Loucy (cell line): ENCODE results near the gene TNS3.

Source experiments
- H2AFZ ChIP-seq: fragments of 200-600 bp; sonication (generic); 2 replicates; pipeline ENCODE4 v1.6.0; 2016; ENCODE audit warnings: antibody characterized with exemption, mild to moderate bottlenecking, low read length, moderate library complexity
- H3F3A ChIP-seq: fragments of 200-600 bp; 2 replicates; pipeline ENCODE4 v1.6.0; 2016; ENCODE audit warnings: antibody characterized with exemption, low read depth, mild to moderate bottlenecking
- H3K27me3 ChIP-seq: fragments of 200-600 bp; sonication (generic); 2 replicates; pipeline ENCODE4 v1.6.1; 2014; ENCODE audit warnings: low read length, mild to moderate bottlenecking; ENCODE audit not compliant: insufficient read depth, poor library complexity, severe bottlenecking
- H3K36me3 ChIP-seq: fragments of 200-600 bp; sonication (generic); 2 replicates; pipeline ENCODE4 v1.6.1; 2016; ENCODE audit warnings: low read length; ENCODE audit not compliant: insufficient read depth
- H3K4me1 ChIP-seq: fragments of 200-600 bp; sonication (generic); 2 replicates; pipeline ENCODE4 v1.5.1; 2014; ENCODE audit warnings: low read length, mild to moderate bottlenecking; ENCODE audit not compliant: insufficient read depth, poor library complexity, severe bottlenecking
- H3K4me2 ChIP-seq: fragments of 200-600 bp; sonication (generic); 2 replicates; pipeline ENCODE4 v1.6.0; 2014; ENCODE audit warnings: antibody characterized with exemption, low read length, low read depth, mild to moderate bottlenecking; ENCODE audit not compliant: poor library complexity, severe bottlenecking
- H3K4me3 ChIP-seq: fragments of 200-600 bp; sonication (generic); 2 replicates; pipeline ENCODE4 v1.5.1; 2014; ENCODE audit warnings: low read length, mild to moderate bottlenecking, mixed read lengths; ENCODE audit not compliant: poor library complexity, severe bottlenecking
- H3K79me2 ChIP-seq: fragments of 200-600 bp; sonication (generic); 2 replicates; pipeline ENCODE4 v1.6.1; 2014; ENCODE audit warnings: low read length; ENCODE audit not compliant: insufficient read depth
- H3K9ac ChIP-seq: fragments of 200-600 bp; sonication (generic); 2 replicates; pipeline ENCODE4 v1.6.0; 2014; ENCODE audit warnings: mild to moderate bottlenecking, low read depth, low read length, moderate library complexity; ENCODE audit not compliant: poor library complexity, severe bottlenecking
- H3K9me2 ChIP-seq: fragments of 200-600 bp; sonication (generic); replicated peaks from 2 replicates; pipeline ENCODE4 v1.6.1; 2016; ENCODE audit warnings: low read depth, low read length, mixed read lengths
- H3K9me3 ChIP-seq: fragments of 200-600 bp; sonication (generic); 2 replicates; pipeline ENCODE4 v1.6.1; 2014; ENCODE audit warnings: mild to moderate bottlenecking, antibody characterized with exemption, low read length, low read depth; ENCODE audit not compliant: insufficient read depth
- H4K20me1 ChIP-seq: fragments of 200-600 bp; sonication (generic); 2 replicates; pipeline ENCODE4 v1.6.0; 2014; ENCODE audit warnings: antibody characterized with exemption, low read length, mild to moderate bottlenecking; ENCODE audit not compliant: insufficient read depth, poor library complexity, severe bottlenecking
- EZH2phosphoT487 ChIP-seq: fragments of 200-600 bp; IDR thresholded peaks from 2 replicates; pipeline ENCODE4 v1.6.1; 2018; ENCODE audit warnings: antibody characterized with exemption, mild to moderate bottlenecking, moderate library complexity, borderline replicate concordance
- TF ChIP-seq, protein P1 (sequence below): fragments of 200-600 bp; sonication (generic); conservative IDR thresholded peaks from 2 replicates; pipeline ENCODE4 v1.5.1; 2014; ENCODE audit warnings: mild to moderate bottlenecking, antibody characterized with exemption, low read length

The TNS3 gene

DNA sequence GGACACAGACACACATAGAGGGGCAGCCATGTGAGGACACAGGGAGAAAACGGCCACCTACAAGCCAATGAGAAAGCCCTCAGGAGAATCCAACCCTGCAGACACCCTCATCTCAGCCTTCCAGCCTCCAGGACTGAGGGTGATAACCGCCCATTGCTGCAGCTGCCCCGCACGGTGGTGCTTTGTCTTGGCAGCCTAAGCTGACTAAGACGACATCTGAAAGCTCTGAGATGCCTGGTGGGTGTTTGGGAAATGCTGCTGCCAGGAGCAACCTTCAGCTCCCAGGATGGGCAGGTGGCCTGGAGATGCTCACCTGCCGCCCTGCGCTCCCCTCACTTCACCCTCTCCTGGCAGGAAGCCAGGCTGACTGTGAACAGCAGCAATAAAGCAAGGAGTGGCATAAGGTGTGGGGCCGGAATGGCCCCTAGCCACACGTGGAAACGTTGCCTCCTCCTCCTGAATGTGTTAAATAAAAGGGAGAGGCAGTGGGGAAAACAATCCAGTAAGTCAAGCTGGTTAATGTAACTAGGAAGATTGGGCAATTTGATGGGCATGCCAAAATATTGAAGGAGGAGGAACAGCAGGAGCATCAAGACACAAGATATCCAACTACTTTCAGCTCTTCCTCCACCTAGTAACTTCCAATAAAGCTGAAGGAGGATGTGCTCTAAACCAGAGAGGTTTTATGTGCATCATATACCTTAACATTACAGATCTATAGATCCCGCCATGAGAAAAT is 121.5 kb downstream of the TNS3 start:
- H4K20me1 ChIP-seq, result no peaks in the 10 kb centered on the region
- no peaks in the 10 kb centered on the region for H3K9me2 ChIP-seq
- no peak overlapping the region for H2AFZ ChIP-seq
- H3K4me2 ChIP-seq, result no peak overlapping the region
- no peaks in the 10 kb centered on the region for H3K36me3 ChIP-seq
- no peak overlapping the region for H3K4me3 ChIP-seq
- H3K9me3 ChIP-seq, result no peaks in the 10 kb centered on the region; the same call in 1 of the 2 replicates
- H3K27me3 ChIP-seq, result no peaks in the 10 kb centered on the region
- H3F3A ChIP-seq, result no peaks in the 10 kb centered on the region
- no peaks in the 10 kb centered on the region for H3K4me1 ChIP-seq
- H3K9ac ChIP-seq, result no peak overlapping the region
- no peaks in the 10 kb centered on the region for H3K79me2 ChIP-seq
- no peak for TF ChIP-seq EZH2phosphoT487
- TF ChIP-seq, protein P1, sequence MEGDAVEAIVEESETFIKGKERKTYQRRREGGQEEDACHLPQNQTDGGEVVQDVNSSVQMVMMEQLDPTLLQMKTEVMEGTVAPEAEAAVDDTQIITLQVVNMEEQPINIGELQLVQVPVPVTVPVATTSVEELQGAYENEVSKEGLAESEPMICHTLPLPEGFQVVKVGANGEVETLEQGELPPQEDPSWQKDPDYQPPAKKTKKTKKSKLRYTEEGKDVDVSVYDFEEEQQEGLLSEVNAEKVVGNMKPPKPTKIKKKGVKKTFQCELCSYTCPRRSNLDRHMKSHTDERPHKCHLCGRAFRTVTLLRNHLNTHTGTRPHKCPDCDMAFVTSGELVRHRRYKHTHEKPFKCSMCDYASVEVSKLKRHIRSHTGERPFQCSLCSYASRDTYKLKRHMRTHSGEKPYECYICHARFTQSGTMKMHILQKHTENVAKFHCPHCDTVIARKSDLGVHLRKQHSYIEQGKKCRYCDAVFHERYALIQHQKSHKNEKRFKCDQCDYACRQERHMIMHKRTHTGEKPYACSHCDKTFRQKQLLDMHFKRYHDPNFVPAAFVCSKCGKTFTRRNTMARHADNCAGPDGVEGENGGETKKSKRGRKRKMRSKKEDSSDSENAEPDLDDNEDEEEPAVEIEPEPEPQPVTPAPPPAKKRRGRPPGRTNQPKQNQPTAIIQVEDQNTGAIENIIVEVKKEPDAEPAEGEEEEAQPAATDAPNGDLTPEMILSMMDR, result no peak

DNA sequence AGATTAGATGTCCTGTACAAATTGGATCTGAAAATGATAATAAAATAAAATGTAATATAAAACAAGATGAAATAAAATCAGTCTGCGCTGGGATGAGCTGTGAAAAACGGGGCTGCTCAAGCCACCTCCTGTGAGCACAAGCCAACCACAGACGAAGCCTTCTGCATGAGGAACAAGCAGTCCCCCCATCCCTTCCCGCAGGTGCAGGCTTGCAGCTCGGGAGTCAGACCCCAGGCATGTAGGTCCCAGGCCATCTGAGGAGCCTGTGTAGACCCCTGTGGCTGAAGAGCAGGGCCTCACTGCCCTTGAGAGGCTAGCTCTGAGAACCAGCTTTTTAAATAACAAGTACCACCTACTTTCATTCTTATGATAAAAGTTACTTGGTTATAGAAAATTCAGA is 123.4 kb downstream of the TNS3 start:
- Histone ChIP-seq H3K9me3 (no peaks in the 10 kb centered on the region; the same call in 1 of the 2 replicates), H3K36me3 (no peaks in the 10 kb centered on the region), H3K9me2 (no peaks in the 10 kb centered on the region), H2AFZ (no peak overlapping the region), H3K4me2 (no peak overlapping the region), H3K79me2 (no peaks in the 10 kb centered on the region), H4K20me1 (no peaks in the 10 kb centered on the region), H3F3A (no peaks in the 10 kb centered on the region), H3K4me3 (no peak overlapping the region), H3K9ac (no peak overlapping the region), H3K4me1 (no peaks in the 10 kb centered on the region), H3K27me3 (no peaks in the 10 kb centered on the region)
- TF ChIP-seq, protein P1, result no peak
- no peak for TF ChIP-seq EZH2phosphoT487

DNA sequence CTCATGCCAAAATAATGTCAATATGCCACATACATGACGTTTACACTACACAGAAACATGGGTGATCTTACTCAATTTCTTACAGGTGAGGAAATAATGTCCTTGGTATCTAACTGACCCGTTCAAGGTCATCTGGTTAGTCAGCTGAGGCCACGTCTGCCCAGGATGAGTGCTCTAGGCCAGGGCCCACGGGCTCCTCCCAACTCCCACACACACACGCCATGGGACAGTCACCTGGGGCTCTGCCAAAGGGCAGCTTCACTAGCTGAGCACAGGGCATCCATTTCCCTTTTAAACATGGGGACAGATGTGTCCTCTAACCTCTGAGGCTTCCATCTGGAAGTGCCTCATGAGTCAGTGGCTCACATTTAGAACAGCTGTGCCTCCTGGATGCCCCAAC is 123.9 kb downstream of the TNS3 start:
- Histone ChIP-seq H3F3A (no peaks in the 10 kb centered on the region), H3K9me3 (no peaks in the 10 kb centered on the region; the same call in 1 of the 2 replicates), H3K4me1 (no peaks in the 10 kb centered on the region), H3K9ac (no peak overlapping the region), H3K79me2 (no peaks in the 10 kb centered on the region), H3K27me3 (no peaks in the 10 kb centered on the region), H3K9me2 (no peaks in the 10 kb centered on the region), H4K20me1 (no peaks in the 10 kb centered on the region), H3K36me3 (no peaks in the 10 kb centered on the region), H3K4me2 (no peak overlapping the region), H3K4me3 (no peak overlapping the region), H2AFZ (no peak overlapping the region)
- TF ChIP-seq, protein P1, result no peak
- TF ChIP-seq EZH2phosphoT487, result no peak
